Measurements from ENCODE around the gene GABRB2.

GABRB2 gene

DNA sequence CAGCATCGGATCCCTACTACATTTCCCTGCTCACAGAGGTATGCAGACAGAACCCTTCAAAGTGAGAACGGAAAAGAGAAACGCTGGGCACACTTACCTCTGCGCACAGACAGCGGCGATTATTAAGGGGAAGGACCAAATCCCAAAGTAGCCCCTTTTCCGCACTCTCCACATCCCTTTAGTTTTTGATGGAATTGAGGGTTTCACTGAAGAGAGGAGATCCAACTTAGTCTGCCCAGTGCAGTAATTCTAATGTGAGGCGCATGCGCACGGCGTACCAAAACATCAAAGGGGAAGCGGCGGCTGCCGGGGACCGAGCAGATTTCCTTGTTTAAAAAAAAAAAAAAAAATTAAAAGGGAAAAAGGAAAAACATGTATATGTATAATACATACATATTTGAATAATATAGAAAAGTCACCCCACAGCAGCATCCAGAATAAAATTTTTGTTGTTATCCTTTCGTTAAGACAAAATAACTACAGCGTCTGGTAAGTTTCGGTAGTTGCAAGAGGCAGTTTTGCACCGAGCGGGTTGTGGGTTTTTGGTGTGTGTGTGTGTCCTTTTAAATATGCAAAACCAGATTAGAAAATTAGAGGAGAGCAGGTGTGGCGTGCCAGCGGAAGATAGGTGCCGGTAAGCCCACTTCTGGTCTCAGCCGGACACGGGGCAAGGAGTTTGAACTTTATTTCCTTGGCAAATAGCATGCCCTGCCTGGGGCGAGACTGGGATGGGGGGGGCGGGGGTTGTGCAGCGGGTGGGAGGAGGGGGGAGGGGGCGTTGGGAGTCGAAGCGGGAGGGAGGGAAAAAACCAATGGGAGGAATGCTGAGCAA is at the start of gene GABRB2:
GABRB2 (minus strand) TSS at position 256 of the 832 bp plus-strand sequence; CDS start at position 174, 82 bp downstream.
- H3K27ac Mint-ChIP-seq, result no peak within 1 kb of the TSS
- peak within 1 kb of the TSS; percentile 72 for H3K4me3 Mint-ChIP-seq
- peaks cover 70% of the 10 kb centered on the region for H3K27me3 Mint-ChIP-seq
- no peaks in the 10 kb centered on the region for H3K36me3 Mint-ChIP-seq (ENCODE audit: low read depth)
- H3K4me1 Mint-ChIP-seq (ENCODE audit: low read depth), result peaks cover 12% of the 10 kb centered on the region
- peaks cover 2% of the 10 kb centered on the region for H3K9me3 Mint-ChIP-seq
- DNase-seq, result no peak

DNA sequence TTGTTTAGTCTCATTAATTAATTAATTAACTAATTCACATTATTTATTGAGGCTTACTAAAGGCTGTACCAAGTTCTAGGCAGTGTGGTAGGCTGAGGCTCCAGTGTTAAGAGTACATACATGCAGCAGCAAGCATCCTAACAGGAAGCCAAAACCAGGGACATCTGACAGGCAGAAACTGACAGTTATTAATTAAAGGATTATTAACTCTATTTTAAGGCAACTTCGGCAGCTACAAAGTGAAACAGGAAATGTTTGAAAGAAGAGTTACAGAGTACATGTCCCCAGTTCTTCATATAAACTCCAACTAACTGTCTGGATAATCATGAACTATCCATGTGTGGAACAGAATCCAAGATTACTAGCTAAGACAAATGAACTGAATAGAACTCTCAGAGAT is 39.3 kb upstream of the GABRB2 start:
- Mint-ChIP-seq H3K9me3 (peaks cover 9% of the 10 kb centered on the region), H3K27ac (no peak overlapping the region), H3K4me3 (no peak overlapping the region), H3K36me3 (ENCODE audit: low read depth) (no peaks in the 10 kb centered on the region), H3K4me1 (ENCODE audit: low read depth) (no peaks in the 10 kb centered on the region), H3K27me3 (no peaks in the 10 kb centered on the region)
- DNase-seq, result no peak

DNA sequence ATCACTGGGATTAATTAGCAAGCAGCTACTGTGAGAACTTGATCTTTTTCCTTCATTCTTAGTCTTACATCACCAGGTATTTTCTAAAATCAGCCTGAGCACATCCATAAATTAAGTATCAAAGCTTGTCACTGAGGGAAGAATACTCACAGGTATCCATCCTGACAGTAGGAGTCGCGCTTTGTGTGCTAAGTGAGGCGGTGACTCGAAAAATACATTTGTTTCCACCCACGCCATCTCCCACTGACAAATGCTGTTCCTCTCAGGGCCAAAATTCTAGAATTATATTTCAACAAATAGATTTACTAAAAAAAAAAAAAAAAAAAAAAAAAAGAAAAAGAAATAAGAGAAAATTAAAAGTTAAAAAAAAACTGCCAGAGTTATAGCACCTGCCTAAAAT is 34.1 kb upstream of the GABRB2 start:
- Mint-ChIP-seq H3K27ac (no peak overlapping the region), H3K9me3 (peaks cover 8% of the 10 kb centered on the region), H3K4me1 (ENCODE audit: low read depth) (no peaks in the 10 kb centered on the region), H3K4me3 (no peak overlapping the region), H3K27me3 (no peaks in the 10 kb centered on the region), H3K36me3 (ENCODE audit: low read depth) (no peaks in the 10 kb centered on the region)
- DNase-seq, result no peak

DNA sequence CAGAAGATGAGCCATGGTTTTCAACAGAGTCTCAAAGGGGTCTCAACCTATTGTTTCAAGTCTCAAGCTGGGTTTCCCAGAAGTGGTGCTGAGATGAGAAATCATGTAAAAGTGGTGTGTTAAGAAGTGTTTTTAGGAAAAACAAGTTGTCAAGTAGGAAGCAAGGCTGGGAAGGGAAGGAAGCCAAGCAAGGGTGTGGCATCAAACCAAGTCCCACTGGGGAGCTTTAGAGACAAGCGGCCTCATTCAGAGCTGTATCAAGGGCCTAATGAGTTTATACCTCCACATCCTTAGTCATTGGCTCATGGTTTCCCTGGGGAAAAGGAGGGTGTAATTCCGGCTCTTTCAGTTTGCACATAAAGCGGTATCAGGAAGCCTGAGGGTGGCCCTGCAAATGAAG is 26.4 kb upstream of the GABRB2 start:
- H3K9me3 Mint-ChIP-seq, result peaks cover 13% of the 10 kb centered on the region
- H3K4me3 Mint-ChIP-seq, result no peak overlapping the region
- DNase-seq, result no peak
- H3K36me3 Mint-ChIP-seq (ENCODE audit: low read depth), result no peaks in the 10 kb centered on the region
- H3K27me3 Mint-ChIP-seq, result no peaks in the 10 kb centered on the region
- no peaks in the 10 kb centered on the region for H3K4me1 Mint-ChIP-seq (ENCODE audit: low read depth)
- no peak overlapping the region for H3K27ac Mint-ChIP-seq

DNA sequence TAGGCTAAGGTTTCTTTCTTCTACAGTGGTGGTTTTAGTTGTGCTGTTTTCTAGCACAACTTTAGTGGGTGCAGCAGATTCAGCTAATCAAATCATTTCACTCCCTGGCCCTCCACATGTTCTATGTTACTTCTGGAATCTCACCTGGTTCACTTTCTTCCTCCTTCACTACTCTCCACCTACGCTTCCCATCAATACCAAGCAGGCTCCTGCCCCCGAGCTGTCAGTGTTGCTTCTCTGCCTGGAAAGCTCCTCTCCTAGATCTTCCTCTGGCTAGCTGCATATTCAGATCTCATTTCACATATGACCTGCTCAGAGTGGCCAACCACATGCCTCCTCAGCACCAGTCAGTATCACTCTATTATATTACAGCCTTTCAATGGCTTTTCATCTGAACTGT is 19.6 kb upstream of the GABRB2 start:
- Mint-ChIP-seq H3K36me3 (ENCODE audit: low read depth) (no peaks in the 10 kb centered on the region), H3K9me3 (peaks cover 4% of the 10 kb centered on the region), H3K27me3 (no peaks in the 10 kb centered on the region), H3K27ac (no peak overlapping the region), H3K4me3 (no peak overlapping the region), H3K4me1 (ENCODE audit: low read depth) (no peaks in the 10 kb centered on the region)
- DNase-seq, result no peak

DNA sequence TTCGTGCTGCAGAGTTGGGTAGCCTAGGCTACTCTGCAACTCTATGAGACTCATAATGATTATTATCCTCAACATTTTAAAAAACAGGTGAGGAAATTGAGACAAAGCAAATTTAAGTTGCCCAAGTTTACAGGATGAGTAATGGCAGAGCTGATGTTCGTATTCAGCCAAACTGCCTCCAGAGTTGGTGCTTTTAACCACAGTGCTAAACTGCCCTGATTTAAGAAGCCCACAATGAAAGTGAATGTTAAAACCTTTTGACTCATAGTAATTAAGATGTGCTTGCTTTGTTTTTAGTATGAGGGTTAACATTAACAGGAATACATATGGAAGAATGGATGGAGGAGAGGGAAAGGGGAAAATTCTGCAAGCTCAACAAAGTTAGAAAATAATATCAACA is 15.9 kb upstream of the GABRB2 start:
- Mint-ChIP-seq H3K27ac (no peak overlapping the region), H3K4me1 (ENCODE audit: low read depth) (no peaks in the 10 kb centered on the region), H3K36me3 (ENCODE audit: low read depth) (no peaks in the 10 kb centered on the region), H3K27me3 (no peaks in the 10 kb centered on the region), H3K9me3 (peaks cover 4% of the 10 kb centered on the region), H3K4me3 (no peak overlapping the region)
- DNase-seq, result no peak

DNA sequence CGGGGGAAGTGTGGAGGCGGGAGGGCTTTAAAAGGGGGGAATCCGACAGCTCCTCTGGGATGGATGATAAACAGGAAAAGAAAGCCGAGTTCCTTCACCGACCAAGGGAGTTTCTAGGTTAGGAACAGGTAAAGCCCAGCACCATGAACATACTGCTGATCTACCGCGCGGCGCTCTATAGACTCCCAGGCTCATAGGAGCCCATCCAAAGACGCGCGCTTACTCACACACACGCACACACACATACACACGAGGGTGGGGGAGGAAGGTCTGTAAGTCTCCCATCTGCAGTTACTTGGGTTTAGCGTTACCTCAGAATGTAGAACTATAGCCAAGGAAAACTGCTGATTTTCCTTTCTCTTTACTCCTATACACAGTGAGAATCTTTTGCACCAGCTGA is 2.6 kb upstream of the GABRB2 start:
- no peak for DNase-seq
- no peak overlapping the region for H3K27ac Mint-ChIP-seq
- peaks cover 6% of the 10 kb centered on the region for H3K9me3 Mint-ChIP-seq
- peaks cover 12% of the 10 kb centered on the region for H3K4me1 Mint-ChIP-seq (ENCODE audit: low read depth)
- peaks cover 68% of the 10 kb centered on the region for H3K27me3 Mint-ChIP-seq
- H3K36me3 Mint-ChIP-seq (ENCODE audit: low read depth), result no peaks in the 10 kb centered on the region
- no peak overlapping the region for H3K4me3 Mint-ChIP-seq

DNA sequence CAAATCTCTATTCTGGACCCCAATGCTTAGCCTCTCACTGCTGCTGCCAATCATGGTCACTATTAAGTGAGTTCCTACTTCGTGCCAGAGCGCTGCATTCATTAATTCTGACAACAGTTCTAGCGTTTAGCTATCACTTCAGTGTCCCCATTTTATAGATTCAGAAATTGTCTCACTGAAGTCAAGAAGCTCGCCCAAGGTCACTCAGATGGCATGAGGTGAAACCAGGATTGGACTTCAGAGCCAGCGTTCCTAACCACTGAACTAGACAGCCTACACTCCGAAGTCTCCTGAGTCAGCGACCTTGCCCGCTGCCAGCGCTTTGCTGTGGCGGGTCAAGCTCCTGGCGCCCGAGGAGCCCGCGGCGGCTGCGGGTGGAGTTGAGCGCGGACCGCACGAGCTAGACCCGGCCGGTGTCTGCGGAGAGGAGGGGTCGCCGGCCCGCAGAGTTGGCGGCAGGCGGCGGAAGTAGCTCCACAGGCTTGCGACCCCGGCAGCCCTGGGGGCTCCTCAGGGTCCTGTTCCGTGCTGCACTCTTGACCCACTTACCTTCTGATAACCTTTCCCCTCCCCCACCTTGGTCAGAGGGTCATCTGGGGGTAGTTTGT is 2.1 kb upstream of the GABRB2 start:
- no peak overlapping the region for H3K27ac Mint-ChIP-seq
- H3K27me3 Mint-ChIP-seq, result peaks cover 69% of the 10 kb centered on the region
- no peak overlapping the region for H3K4me3 Mint-ChIP-seq
- no peak for DNase-seq
- H3K36me3 Mint-ChIP-seq (ENCODE audit: low read depth), result no peaks in the 10 kb centered on the region
- H3K4me1 Mint-ChIP-seq (ENCODE audit: low read depth), result peaks cover 12% of the 10 kb centered on the region
- H3K9me3 Mint-ChIP-seq, result peaks cover 4% of the 10 kb centered on the region

DNA sequence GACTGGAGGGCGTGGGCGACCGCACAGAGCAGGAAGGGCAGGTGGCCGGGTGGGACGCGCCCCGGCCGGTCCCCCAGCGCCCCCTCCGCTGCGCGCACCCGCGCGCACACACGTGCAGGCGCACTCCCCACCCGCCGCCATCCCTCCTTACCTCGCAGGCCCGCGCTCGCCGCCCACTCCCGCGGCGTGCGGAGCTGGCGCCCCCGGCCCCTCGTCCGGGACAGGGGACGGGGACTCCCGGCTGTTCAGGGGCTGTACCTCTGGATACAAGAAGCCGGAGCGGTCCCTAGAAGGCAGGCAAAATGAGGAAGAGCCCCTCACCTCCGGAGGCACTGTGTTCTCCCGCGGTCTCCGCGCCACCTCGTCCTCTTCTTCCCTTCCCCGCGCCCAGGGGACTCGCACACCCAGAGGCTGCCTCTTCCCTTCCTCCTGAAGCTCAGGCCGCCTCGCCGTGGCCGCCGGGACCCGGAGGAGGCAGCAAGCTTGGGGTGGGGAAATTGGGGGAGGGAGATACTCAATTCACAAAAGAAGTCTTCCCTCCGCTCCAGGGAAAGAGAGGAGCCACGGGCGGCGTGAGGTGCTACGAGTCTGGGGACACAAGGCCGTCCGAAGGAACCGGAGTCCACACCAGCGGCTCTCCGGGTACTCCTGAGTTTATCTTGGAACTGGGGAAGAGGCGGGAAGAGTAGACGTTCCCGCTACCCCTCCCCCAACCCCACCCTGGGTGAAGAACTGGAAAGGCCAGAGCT is 1.4 kb upstream of the GABRB2 start:
- Mint-ChIP-seq H3K36me3 (ENCODE audit: low read depth) (no peaks in the 10 kb centered on the region), H3K4me3 (no peak overlapping the region), H3K4me1 (ENCODE audit: low read depth) (peaks cover 12% of the 10 kb centered on the region), H3K9me3 (peaks cover 4% of the 10 kb centered on the region), H3K27me3 (peaks cover 69% of the 10 kb centered on the region), H3K27ac (no peak overlapping the region)
- DNase-seq, result no peak

DNA sequence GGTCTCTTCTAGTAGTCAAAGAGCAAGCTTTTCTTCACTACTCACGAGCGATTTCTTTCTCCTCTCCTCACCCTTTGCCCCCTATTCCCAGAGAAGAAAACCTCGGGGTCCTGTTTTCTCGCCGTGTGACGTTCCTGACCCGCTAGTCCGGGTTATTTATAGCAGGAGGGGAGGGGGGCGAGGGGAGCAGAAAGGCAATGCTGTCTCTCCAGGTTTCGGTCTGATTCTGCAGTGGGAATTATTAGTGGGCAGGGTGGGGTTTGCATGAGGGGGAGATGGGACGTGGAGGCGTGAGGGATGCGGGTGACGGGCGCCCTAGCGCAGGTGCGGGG is 847 bp upstream of the GABRB2 start:
- DNase-seq, result no peak
- Mint-ChIP-seq H3K9me3 (peaks cover 2% of the 10 kb centered on the region), H3K36me3 (ENCODE audit: low read depth) (no peaks in the 10 kb centered on the region), H3K4me3 (no peak overlapping the region), H3K27me3 (peaks cover 69% of the 10 kb centered on the region), H3K4me1 (ENCODE audit: low read depth) (peaks cover 12% of the 10 kb centered on the region), H3K27ac (no peak overlapping the region)

DNA sequence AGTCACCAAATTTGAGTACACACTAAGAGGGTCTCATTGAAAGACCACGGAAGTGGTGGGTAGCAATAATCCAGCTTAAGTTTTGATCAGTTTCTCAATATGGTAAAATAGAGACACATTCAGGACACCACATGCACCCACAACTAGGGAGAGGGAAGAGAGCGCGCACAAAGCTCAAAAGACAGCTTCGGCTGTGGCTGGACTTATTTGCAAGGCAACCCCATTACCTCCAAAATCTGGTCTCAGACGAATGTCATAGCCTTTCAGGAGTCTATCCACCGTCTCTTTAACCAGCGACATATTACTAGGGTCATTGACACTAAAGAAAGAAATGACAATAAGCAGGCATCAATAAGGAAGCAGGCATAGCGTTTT is 443 bp downstream of the GABRB2 start:
- Mint-ChIP-seq H3K36me3 (ENCODE audit: low read depth) (no peaks in the 10 kb centered on the region), H3K9me3 (peaks cover 2% of the 10 kb centered on the region), H3K27ac (no peak overlapping the region), H3K27me3 (peaks cover 66% of the 10 kb centered on the region), H3K4me1 (ENCODE audit: low read depth) (peaks cover 12% of the 10 kb centered on the region), H3K4me3 (peak overlapping the region; percentile 72)
- no peak for DNase-seq

DNA sequence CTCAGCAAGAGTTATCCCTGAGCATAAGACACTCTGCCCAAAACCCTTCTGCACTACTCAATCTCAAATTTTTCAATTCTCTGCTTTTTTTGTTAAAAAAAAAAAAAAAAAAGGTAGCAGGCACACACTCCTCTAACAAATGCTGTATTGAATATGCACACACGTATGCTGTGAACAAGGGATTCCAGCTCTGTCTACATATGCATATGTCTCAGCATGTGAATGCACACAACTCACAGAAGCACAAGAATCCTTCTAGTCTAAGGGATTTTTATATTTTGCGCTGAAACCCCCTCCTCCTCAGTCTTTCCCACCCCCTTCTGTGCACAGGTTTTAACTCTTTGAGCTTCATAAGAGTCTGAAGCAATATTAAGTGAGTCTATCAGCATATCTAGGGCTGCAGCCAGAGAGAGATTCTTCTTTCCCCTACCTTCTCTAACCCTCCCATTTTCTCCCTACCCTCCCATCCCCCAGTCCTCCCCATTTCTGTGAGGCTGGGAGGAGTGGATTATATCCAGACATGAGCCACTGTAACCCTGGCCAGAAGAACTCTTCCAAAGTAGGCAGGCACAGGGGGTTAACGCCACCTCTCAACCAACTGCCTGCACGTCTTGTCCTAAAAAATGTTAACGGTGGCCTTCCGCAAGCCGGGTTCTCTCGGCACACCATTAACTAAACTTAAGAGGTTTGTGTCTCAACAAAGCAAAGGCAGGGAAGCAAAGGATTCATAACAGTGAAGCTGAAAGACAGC is 1.0 kb downstream of the GABRB2 start:
- Mint-ChIP-seq H3K4me3 (no peak overlapping the region), H3K36me3 (ENCODE audit: low read depth) (no peaks in the 10 kb centered on the region), H3K27ac (no peak overlapping the region), H3K4me1 (ENCODE audit: low read depth) (peaks cover 12% of the 10 kb centered on the region), H3K9me3 (peaks cover 2% of the 10 kb centered on the region), H3K27me3 (peaks cover 61% of the 10 kb centered on the region)
- no peak for DNase-seq

DNA sequence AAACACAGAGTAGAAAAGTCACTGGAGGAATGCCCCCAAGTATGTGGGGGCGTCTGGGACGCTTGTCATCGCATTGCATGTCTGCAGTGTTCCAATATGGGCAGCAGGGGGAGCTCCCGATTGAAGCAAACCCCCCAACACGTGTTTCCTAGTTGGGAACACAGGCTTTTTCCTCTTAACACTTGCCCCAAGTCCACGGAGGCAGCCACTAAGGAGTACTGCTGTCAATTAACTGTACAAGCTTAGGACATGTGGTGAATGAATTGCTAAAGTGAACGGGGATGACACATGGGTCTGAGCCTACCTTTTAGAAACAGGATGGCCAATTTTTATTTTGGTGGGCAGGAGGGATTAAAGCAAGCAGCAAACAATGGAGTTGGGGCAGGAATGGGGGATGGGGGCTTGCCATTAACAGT is 2.2 kb downstream of the GABRB2 start:
- DNase-seq, result no peak
- no peak overlapping the region for H3K4me3 Mint-ChIP-seq
- H3K36me3 Mint-ChIP-seq (ENCODE audit: low read depth), result no peaks in the 10 kb centered on the region
- peaks cover 52% of the 10 kb centered on the region for H3K27me3 Mint-ChIP-seq
- H3K9me3 Mint-ChIP-seq, result peaks cover 2% of the 10 kb centered on the region
- H3K4me1 Mint-ChIP-seq (ENCODE audit: low read depth), result peaks cover 12% of the 10 kb centered on the region
- no peak overlapping the region for H3K27ac Mint-ChIP-seq

DNA sequence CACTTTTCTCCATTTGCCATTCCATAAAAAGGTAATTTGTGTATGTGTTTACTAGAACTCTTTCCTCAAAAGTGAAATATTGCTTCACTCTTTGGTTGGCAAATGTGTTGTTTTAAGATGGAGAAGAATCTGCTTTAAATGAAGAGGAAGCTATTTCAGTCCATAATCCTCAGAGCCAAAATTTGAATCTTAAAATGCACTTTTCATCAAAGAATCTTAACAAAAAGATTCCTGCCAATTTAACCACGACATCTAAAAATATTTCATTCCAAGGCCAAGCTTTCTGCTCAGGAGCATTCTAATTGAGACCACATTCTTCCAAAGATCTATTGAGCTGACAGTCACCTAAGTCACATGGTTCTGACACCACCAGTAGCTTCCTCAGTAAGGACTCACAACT is 7.5 kb downstream of the GABRB2 start:
- Mint-ChIP-seq H3K4me1 (ENCODE audit: low read depth) (no peaks in the 10 kb centered on the region), H3K27me3 (peaks cover 3% of the 10 kb centered on the region), H3K27ac (no peak overlapping the region), H3K9me3 (no peaks in the 10 kb centered on the region), H3K36me3 (ENCODE audit: low read depth) (no peaks in the 10 kb centered on the region), H3K4me3 (no peak overlapping the region)
- DNase-seq, result no peak

All from activated T-cell treated with anti-CD3 and anti-CD28 coated beads, Interleukin-2, amount 50 U/mL, for 24 hours (primary cell).